ENCODE results near the gene SYT12.

The SYT12 gene

GRCh38 chr11:67054346-67054835 is 31.5 kb downstream of the SYT12 start:
- H3K4me1 ChIP-seq (ENCODE audit: insufficient read depth, low read length, severe bottlenecking): peaks cover 10% of the 10 kb centered on the region

DNA sequence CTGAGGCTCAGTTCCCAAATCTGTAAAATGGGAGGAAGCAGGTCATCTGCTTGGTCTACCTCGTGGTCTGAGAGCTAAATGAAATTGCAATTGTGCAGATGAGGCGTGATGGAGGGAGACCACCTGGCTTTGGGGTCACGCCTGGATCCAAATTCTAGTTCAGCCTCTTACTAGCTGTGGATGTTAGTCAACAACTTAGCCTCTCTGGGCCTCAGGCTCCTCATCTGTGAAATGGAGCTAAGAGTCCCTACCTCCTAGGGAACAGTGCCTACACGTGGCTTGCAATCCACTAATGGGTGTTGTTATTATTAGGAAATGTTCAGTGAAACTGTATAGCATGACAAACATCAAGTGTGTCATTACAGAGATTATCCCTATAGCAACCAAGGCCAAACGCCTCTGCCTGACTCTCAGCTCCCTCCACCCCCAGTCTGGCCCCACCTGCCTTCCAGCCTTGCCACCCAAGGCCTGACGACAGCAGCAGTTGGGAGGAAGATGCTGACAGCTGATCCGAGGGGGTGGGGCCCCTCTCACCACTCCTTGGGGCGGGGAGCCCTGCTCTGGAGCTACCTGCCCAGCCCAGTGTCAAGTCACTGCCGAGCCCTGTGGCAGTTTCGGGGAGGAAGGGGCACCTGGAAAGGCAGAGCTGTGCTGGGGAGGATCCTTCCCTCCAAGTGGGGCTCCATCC is 32.0 kb downstream of the SYT12 start:
- no peaks in the 10 kb centered on the region for H3K9me3 ChIP-seq (ENCODE audit: low read length)
- H4K20me1 ChIP-seq (ENCODE audit: insufficient read depth, low read length): no peaks in the 10 kb centered on the region
- no peak overlapping the region for H3K4me2 ChIP-seq (ENCODE audit: low read length)
- peaks cover 15% of the 10 kb centered on the region for H3K27me3 ChIP-seq (ENCODE audit: insufficient read depth, low read length)
- no peaks in the 10 kb centered on the region for H3K79me2 ChIP-seq (ENCODE audit: insufficient read depth, low read length)
- H3K9me2 ChIP-seq (ENCODE audit: low read depth, low read length): no peaks in the 10 kb centered on the region
- no peak overlapping the region for H2AFZ ChIP-seq (ENCODE audit: low read length)
- TF ChIP-seq, protein P1, sequence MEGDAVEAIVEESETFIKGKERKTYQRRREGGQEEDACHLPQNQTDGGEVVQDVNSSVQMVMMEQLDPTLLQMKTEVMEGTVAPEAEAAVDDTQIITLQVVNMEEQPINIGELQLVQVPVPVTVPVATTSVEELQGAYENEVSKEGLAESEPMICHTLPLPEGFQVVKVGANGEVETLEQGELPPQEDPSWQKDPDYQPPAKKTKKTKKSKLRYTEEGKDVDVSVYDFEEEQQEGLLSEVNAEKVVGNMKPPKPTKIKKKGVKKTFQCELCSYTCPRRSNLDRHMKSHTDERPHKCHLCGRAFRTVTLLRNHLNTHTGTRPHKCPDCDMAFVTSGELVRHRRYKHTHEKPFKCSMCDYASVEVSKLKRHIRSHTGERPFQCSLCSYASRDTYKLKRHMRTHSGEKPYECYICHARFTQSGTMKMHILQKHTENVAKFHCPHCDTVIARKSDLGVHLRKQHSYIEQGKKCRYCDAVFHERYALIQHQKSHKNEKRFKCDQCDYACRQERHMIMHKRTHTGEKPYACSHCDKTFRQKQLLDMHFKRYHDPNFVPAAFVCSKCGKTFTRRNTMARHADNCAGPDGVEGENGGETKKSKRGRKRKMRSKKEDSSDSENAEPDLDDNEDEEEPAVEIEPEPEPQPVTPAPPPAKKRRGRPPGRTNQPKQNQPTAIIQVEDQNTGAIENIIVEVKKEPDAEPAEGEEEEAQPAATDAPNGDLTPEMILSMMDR (IDR thresholded peaks at IDR 0.05; ENCODE audit: low read length): no peak
- no peak for TF ChIP-seq EZH2 (IDR thresholded peaks at IDR 0.05; ENCODE audit: borderline replicate concordance, low read length)
- no peaks in the 10 kb centered on the region for H3F3A ChIP-seq (ENCODE audit: insufficient read depth, low read length)
- H3K4me1 ChIP-seq (ENCODE audit: insufficient read depth, low read length, severe bottlenecking): peaks cover 10% of the 10 kb centered on the region
- H3K4me3 ChIP-seq (ENCODE audit: low read depth, low read length, poor library complexity, severe bottlenecking): no peak overlapping the region
- no peak overlapping the region for H3K9ac ChIP-seq (ENCODE audit: low read length)
- no peaks in the 10 kb centered on the region for H3K36me3 ChIP-seq (ENCODE audit: insufficient read depth, low read length)
- H3K27ac ChIP-seq (ENCODE audit: low read depth, low read length, poor library complexity, severe bottlenecking): no peak overlapping the region

More at GRCh38 chr11:67054346-67054835, 31.5 kb downstream of the SYT12 start:
- H3K4me3 ChIP-seq (ENCODE audit: low read depth, low read length, poor library complexity, severe bottlenecking): no peak overlapping the region
- H3K79me2 ChIP-seq (ENCODE audit: insufficient read depth, low read length): no peaks in the 10 kb centered on the region
- no peaks in the 10 kb centered on the region for H3K9me2 ChIP-seq (ENCODE audit: low read depth, low read length)
- H3K27ac ChIP-seq (ENCODE audit: low read depth, low read length, poor library complexity, severe bottlenecking): no peak overlapping the region
- H3F3A ChIP-seq (ENCODE audit: insufficient read depth, low read length): no peaks in the 10 kb centered on the region
- no peak overlapping the region for H3K9ac ChIP-seq (ENCODE audit: low read length)
- H3K9me3 ChIP-seq (ENCODE audit: low read length): no peaks in the 10 kb centered on the region
- H3K36me3 ChIP-seq (ENCODE audit: insufficient read depth, low read length): no peaks in the 10 kb centered on the region
- H3K27me3 ChIP-seq (ENCODE audit: insufficient read depth, low read length): peaks cover 15% of the 10 kb centered on the region
- TF ChIP-seq, protein P1 (IDR thresholded peaks at IDR 0.05; ENCODE audit: low read length): no peak
- H2AFZ ChIP-seq (ENCODE audit: low read length): no peak overlapping the region
- no peaks in the 10 kb centered on the region for H4K20me1 ChIP-seq (ENCODE audit: insufficient read depth, low read length)
- no peak overlapping the region for H3K4me2 ChIP-seq (ENCODE audit: low read length)

DNA sequence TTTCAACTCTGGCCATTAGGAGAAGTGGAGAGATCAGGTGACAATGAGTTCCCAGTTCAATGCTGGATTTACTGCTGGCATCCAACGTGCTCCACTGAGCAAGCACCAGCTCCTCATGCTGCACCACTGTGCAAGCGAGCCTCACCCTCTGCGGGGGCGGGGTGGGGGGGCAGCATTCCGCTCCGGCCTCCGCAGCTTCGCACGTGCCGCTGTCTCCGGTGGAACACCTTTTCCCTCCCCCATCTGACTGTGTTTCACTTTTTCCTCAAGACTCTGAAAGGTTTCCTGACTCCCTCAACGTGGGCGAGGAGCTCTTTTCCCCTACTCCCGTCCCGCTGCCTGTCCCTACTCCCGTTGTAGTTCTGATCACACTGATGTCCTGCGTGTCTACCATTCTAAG is 32.9 kb downstream of the SYT12 start:
- Histone ChIP-seq H3K79me2 (ENCODE audit: insufficient read depth, low read length) (no peaks in the 10 kb centered on the region), H3K9ac (ENCODE audit: low read length) (no peak overlapping the region), H3K4me3 (ENCODE audit: low read depth, low read length, poor library complexity, severe bottlenecking) (no peak overlapping the region), H3K36me3 (ENCODE audit: insufficient read depth, low read length) (no peaks in the 10 kb centered on the region), H2AFZ (ENCODE audit: low read length) (no peak overlapping the region), H3K27ac (ENCODE audit: low read depth, low read length, poor library complexity, severe bottlenecking) (no peak overlapping the region), H3K4me1 (ENCODE audit: insufficient read depth, low read length, severe bottlenecking) (peaks cover 10% of the 10 kb centered on the region), H3K9me3 (ENCODE audit: low read length) (no peaks in the 10 kb centered on the region), H3K9me2 (ENCODE audit: low read depth, low read length) (no peaks in the 10 kb centered on the region), H3K27me3 (ENCODE audit: insufficient read depth, low read length) (peaks cover 13% of the 10 kb centered on the region), H4K20me1 (ENCODE audit: insufficient read depth, low read length) (no peaks in the 10 kb centered on the region), H3F3A (ENCODE audit: insufficient read depth, low read length) (no peaks in the 10 kb centered on the region), H3K4me2 (ENCODE audit: low read length) (peak overlapping the region; percentile 43; the same call in 1 of the 2 replicates)
- TF ChIP-seq, protein P1 (IDR thresholded peaks at IDR 0.05; ENCODE audit: low read length): no peak
- no peak for TF ChIP-seq EZH2 (IDR thresholded peaks at IDR 0.05; ENCODE audit: borderline replicate concordance, low read length)
